ENCODE data around the gene TLL1. TPM values are rescaled to one million over a fixed set of nuclear protein-coding genes. Genes with fewer than 3 reads are reported as not detected.

The TLL1 gene
- polyA plus RNA-seq, 1 of the 3 experiments (the other 2 are of a cell fraction) = 0.07 TPM

Small RNA genes lying within 50 kb of the gene (small RNA-seq; reads per million reads assigned to genes)
- gene RNA5SP170 = 0 reads per million in 7 experiments

All from SK-N-SH (cell line).